Lower leg skin (tissue), 3 donors: ENCODE measurements around the gene CREB5.

ENCODE experiments used
- CTCF ChIP-seq, 3 donors: fragments of 450-650 bp; IDR thresholded peaks; one replicate each; pipeline ENCODE4 v1.5.1; 2016; ENCODE audit warnings: antibody characterized with exemption in 3 of 3, mild to moderate bottlenecking in 3 of 3, moderate library complexity in 2 of 3
- POLR2A ChIP-seq, 2 donors: fragments of 450-650 bp; IDR thresholded peaks; one replicate each; pipeline ENCODE4 v1.6.1; 2016 to 2017; ENCODE audit warnings: antibody characterized with exemption in 2 of 2, mild to moderate bottlenecking in 1 of 2, moderate library complexity in 1 of 2

GRCh38 chr7:28722684-28723083 lies 310.4 kb downstream of the CREB5 start:
- TF ChIP-seq CTCF (IDR thresholded peaks at IDR 0.05) (no peak), POLR2A (IDR thresholded peaks at IDR 0.05) (no peak)
